NOMO-1 treated with DMSO at 0.1 percent for 48 hours (cell line): ENCODE results near the gene ZC3H7B.
"Not testable (repeated sequence)": the region's sequence is repeated elsewhere in the genome, so short reads cannot be mapped to it uniquely, and the experiment has no call there.

Experiments used
- DNase-seq: peaks from one replicate; lab custom pipeline; 2025; ENCODE audit not compliant: unreplicated experiment; lab: John Stamatoyannopoulos, UW

The ZC3H7B gene, protein sequence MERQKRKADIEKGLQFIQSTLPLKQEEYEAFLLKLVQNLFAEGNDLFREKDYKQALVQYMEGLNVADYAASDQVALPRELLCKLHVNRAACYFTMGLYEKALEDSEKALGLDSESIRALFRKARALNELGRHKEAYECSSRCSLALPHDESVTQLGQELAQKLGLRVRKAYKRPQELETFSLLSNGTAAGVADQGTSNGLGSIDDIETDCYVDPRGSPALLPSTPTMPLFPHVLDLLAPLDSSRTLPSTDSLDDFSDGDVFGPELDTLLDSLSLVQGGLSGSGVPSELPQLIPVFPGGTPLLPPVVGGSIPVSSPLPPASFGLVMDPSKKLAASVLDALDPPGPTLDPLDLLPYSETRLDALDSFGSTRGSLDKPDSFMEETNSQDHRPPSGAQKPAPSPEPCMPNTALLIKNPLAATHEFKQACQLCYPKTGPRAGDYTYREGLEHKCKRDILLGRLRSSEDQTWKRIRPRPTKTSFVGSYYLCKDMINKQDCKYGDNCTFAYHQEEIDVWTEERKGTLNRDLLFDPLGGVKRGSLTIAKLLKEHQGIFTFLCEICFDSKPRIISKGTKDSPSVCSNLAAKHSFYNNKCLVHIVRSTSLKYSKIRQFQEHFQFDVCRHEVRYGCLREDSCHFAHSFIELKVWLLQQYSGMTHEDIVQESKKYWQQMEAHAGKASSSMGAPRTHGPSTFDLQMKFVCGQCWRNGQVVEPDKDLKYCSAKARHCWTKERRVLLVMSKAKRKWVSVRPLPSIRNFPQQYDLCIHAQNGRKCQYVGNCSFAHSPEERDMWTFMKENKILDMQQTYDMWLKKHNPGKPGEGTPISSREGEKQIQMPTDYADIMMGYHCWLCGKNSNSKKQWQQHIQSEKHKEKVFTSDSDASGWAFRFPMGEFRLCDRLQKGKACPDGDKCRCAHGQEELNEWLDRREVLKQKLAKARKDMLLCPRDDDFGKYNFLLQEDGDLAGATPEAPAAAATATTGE

DNA sequence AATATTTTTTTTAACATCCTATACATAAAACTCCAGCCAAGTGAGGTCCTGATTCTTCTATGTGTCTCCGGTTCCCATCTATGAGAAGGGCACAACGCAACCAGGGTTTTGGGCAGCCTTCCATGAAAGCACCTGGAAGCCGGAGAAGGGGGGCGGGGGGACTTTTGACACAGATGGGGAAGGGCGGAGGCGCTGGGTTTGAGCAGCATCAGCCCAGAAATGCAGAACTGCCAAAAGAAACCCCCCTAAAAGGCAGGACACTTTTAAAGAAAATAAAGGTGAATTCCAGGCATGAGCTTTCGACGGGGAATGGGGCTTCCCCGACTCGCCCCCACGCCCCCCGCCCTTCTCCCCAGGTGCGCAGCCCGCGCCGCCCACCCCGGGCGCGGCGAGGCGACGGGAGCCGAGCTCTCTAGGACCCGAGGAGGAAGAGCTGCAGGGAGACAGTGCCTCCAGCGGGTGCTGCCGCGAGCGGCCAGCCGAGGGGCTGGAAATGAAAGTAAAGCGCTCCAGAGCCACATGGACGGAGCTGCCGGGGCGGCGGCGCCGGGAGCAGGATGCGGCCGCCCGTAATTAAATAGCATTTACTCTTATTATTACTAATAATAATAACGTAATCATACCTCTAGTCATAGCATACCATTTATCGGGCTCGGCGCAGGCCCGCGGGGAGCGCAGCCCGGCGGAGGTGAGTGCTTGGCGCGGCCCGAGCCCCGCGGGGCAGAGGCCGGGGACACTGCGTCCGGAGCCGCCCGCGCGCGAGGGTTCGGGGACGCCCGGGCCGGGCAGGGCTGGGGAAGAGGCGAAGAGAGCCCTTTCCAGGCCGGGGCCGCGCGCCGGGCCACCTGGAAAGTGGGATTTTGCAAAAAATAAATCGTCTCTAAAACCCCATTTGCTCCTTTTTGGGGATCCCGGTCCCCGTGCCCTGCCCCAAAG is at the start of gene ZC3H7B:
Gene ZC3H7B (plus strand): TSS at position 441 of the 936 bp plus-strand sequence. CDS start 19,136 bp downstream, outside the sequence.
- peak; percentile 82 for DNase-seq

DNA sequence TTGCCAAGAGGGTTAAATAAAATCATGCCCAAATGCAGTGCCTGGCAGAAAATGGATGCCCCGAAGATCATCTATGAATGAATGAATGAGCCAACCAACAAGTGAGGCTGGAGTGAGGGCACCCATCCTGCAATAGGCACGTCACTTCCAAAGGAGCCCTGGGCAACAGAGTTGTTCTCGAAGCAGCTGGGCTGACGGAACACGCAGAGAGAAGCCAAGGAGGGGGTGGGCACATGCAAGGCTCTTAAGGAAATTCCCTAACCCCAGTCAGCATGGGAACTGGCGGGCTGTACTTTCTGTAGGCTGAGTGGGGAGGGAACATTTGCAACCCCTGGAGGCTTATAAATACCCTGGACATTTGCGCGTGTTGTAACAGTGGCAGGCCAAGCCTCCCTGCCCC is 49.0 kb upstream of the ZC3H7B start:
- DNase-seq, result no peak

- DNase-seq, result no peak
Measured at GRCh38 chr22:41254230-41254629, 47.1 kb upstream of the ZC3H7B start.

GRCh38 chr22:41256254-41257253 is 44.8 kb upstream of the ZC3H7B start:
- no peak for DNase-seq

GRCh38 chr22:41257696-41258095 is 43.6 kb upstream of the ZC3H7B start:
- no peak for DNase-seq

DNA sequence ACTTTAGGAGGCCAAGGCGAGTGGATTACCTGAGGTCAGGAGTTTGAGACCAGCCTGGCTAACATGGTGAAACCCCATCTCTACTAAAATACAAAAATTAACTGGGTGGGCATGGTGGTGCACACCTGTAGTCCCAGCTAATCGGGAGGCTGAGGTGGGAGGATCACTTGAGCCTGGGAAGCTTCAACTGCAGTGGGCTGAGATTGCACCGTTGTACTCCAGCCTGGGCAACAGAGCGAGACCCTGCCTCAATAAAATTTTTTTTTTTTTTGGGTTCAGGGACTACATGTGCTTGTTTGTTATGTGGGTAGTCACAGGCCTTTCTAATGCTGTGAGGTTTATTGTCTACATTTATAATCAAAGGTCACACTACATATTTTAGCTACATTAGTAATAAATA is 41.6 kb upstream of the ZC3H7B start:
- not testable (repeated sequence) for DNase-seq

- no peak for DNase-seq
Measured at GRCh38 chr22:41260871-41261270, 40.5 kb upstream of the ZC3H7B start.

DNA sequence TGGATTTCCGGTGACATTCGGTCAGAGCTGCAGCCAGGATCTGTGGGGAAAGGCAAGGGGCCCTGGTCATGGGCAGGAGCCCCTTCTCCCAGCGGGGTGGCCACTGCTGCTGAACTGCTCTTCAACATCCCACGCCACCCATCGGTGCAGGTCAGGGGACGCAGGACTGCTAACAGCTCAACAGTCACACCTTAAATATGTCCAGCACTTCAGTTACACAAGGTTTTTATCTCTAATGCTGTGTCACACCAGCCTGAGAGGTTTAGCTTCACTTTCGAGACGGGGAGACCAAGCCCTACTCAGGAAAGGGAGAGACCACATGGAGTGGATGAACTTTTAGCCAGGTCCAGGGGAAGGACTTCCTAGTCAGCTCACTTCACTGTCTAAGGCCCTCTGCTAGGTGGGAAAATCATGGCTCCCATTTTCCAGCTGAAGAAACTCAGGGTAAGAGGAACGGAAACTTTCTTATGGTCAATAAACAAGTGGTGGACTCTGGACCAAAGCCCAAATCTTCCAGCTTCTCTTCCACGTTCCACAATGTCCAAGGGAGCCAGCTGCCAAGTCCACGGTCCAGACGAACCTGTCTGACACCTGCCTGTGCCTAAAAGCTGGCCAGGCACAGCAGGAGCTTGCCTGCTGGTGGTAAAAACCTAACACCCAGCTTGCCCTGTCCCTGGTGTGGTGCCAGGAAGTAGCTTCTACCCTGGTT is 39.6 kb upstream of the ZC3H7B start:
- DNase-seq, result no peak

DNA sequence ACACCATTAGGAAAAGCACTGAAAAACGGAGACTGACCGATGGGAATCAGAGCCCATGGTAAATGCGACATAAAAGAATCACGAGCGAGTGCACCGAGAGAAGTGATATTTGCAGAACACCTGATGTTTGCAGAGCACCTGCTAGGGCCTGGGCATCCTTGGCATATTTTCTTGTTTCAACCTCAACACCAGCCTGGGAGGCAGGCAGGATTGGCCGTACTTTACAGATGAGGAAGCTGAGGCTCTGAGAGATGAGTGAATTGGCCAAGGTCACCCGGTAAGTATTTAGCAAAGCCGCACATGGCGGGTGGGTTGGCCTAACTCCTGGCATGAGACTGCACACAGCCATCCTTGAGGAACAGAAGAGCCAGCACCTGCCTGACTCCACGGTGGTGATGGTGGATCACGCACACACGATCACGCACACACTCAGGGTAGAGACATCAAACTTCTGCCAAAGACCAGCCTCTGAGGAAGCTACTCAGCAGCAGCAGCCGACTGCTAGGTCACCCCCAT is 39.0 kb upstream of the ZC3H7B start:
- no peak for DNase-seq

GRCh38 chr22:41263704-41264103 is 37.6 kb upstream of the ZC3H7B start:
- no peak for DNase-seq

DNA sequence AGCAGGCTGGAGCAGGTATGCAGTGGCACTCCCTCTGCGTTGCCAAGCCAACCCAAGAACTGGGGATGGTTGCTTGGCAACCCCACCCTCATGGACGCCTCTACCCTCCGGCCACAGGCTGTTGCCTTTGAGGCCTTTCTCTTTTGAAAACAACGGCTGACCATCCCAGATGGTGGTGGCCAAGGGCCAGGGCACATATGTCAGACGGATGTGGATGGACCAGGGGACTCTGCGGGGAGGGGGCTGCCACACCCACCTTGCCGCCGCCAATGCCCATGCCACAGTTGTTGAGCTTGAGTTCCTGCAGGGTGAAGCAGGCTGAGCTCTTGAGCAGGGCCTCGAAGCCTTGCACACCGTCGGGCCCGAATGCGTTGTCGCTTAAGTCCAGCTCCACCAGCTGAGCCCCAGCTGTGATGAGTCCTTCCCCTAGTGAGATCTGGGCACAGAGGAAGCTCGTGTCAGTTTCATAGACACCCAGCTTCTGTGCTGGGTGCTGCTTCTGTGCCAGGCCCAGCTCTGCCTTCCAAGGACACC is 36.9 kb upstream of the ZC3H7B start:
- no peak for DNase-seq

DNA sequence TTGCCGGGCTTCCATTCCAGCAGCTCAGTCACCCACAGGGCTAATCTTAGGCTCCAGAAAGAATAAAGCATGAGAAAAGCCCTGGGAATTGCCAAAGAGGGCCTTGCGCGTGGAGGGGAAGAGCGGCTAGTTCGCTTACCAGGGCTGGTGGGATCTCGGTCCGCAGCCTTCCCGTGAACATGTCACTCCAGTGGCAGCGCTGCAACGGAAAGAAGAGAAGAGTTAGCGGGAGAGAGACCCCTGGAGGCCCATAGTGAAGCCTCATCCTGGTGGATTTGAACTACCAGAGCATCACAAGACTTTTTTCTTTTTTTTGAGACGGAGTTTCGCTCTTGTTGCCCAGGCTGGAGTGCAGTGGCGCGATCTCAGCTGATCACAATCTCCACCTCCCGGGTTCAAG is 33.4 kb upstream of the ZC3H7B start:
- no peak for DNase-seq

GRCh38 chr22:41271787-41272186 is 29.5 kb upstream of the ZC3H7B start:
- no peak for DNase-seq

GRCh38 chr22:41273128-41273527 is 28.2 kb upstream of the ZC3H7B start:
- DNase-seq, result no peak

GRCh38 chr22:41274856-41275255 is 26.5 kb upstream of the ZC3H7B start:
- DNase-seq, result no peak

GRCh38 chr22:41280065-41280464 is 21.3 kb upstream of the ZC3H7B start:
- DNase-seq, result no peak

DNA sequence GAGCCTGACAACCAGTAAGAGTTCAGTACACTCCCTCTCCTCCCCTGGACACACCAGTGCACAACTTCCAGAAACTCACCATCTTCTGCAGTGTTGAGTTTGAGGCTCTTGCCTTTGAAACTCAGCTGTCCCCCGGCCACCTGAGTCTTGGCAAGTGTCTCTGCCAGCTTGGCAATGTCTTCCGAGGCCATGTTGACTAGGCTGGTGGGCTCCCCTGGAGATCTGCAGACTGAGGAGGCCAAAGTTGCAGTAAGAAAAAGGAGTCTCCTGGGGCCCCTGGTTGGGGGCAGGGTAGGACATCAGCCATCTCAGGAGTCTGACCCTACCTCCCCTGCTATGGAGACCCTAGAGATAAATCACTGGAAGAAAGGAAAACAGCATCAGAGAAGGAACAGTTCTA is 20.5 kb upstream of the ZC3H7B start:
- no peak for DNase-seq

DNA sequence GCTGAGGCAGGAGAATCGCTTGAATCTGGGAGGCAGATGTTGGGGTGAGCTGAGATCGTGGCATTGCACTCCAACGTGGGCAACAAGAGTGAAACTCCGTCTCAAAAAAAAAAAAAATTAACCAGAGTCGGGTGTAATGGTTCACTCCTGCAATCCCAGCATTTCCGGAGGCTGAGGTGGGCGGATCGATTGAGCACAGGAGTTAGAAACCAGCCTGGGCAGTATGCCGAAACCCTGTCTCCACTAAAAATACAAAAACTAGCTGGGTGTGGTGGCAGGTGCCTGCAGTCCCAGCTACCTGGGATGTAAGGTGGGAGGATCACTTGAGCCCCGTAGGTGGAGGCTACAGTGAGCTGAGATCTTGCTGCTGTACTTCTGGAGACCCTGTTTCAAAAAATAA is 16.9 kb upstream of the ZC3H7B start:
- no peak for DNase-seq
